Ishikawa (cell line): Measurements from ENCODE around the gene CYP3A4.

Experiments
- CEBPB ChIP-seq: IDR thresholded peaks from 2 replicates; pipeline ENCODE4 v1.6.1; 2012
- CREB1 ChIP-seq: IDR thresholded peaks from 2 replicates; pipeline ENCODE4 v1.6.1; 2012; ENCODE audit warnings: low read depth
- EGR1 ChIP-seq: IDR thresholded peaks from 2 replicates; pipeline ENCODE4 v1.6.1; 2012
- EP300 ChIP-seq: IDR thresholded peaks from 2 replicates; pipeline ENCODE4 v1.6.1; 2012; ENCODE audit warnings: borderline replicate concordance
- FOXM1 ChIP-seq: IDR thresholded peaks from 2 replicates; pipeline ENCODE4 v1.6.1; 2012; ENCODE audit warnings: low read depth, borderline replicate concordance
- MAX ChIP-seq: IDR thresholded peaks from 2 replicates; pipeline ENCODE4 v1.6.1; 2012
- NFIC ChIP-seq: IDR thresholded peaks from 2 replicates; pipeline ENCODE4 v1.6.1; 2012
- RAD21 ChIP-seq: IDR thresholded peaks from 2 replicates; pipeline ENCODE4 v1.6.1; 2012; ENCODE audit warnings: low read depth
- REST ChIP-seq: IDR thresholded peaks from 2 replicates; pipeline ENCODE4 v1.6.1; 2012; ENCODE audit warnings: low read depth, mild to moderate bottlenecking
- TAF1 ChIP-seq: IDR thresholded peaks from 2 replicates; pipeline ENCODE4 v1.6.1; 2012; ENCODE audit warnings: low read depth, mild to moderate bottlenecking
- TCF12 ChIP-seq: IDR thresholded peaks from 2 replicates; pipeline ENCODE4 v1.6.1; 2012; ENCODE audit warnings: low read depth
- USF1 ChIP-seq: IDR thresholded peaks from 2 replicates; pipeline ENCODE4 v1.6.1; 2012
- YY1 ChIP-seq: IDR thresholded peaks from 2 replicates; pipeline ENCODE4 v1.6.1; 2012; ENCODE audit warnings: low read depth

DNA sequence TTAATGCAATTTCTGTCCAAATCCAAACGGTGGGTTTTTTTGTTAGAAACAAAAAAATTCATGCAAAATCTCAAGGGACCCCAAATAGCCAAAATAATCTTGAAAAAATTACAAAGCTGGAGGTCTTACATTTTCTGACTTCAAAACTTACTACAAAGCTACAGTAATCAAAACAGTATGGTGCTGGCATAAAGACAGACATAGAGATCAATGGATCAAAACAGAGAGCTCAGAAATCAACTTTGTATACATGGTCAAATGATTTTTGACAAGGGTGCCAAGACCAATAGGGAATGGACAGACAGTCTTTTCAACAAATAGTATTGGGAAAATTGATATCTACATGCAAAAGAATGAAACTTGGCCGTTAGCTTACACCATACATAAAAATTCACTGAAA lies 21.7 kb upstream of the CYP3A4 start:
- TF ChIP-seq YY1 (no peak), RAD21 (no peak), MAX (no peak), EP300 (no peak), TCF12 (no peak), TAF1 (no peak), CREB1 (no peak), FOXM1 (no peak), NFIC (no peak), USF1 (no peak), EGR1 (no peak), REST (no peak), CEBPB (no peak)
